Inflammatory macrophage treated with lipopolysaccharide for 1 hour (primary cell): Measurements from ENCODE around the gene MLXIP.
"Not testable (repeated sequence)": the region's sequence is repeated elsewhere in the genome, so short reads cannot be mapped to it uniquely, and the experiment has no call there.

Source experiments
- DNase-seq, 2 donors: peaks; one replicate each; pipeline ENCODE4 v3.0.0-alpha.2; 2020 to 2022

Gene MLXIP

GRCh38 chr12:122097927-122098756, 19.6 kb downstream of the MLXIP start:
- peak; percentile 49 to 58 for DNase-seq

- no peak for DNase-seq
Measured at GRCh38 chr12:122099280-122099749, 20.8 kb downstream of the MLXIP start.

- no peak for DNase-seq
Measured at GRCh38 chr12:122099856-122100255, 21.3 kb downstream of the MLXIP start.

GRCh38 chr12:122100568-122100967, 22.0 kb downstream of the MLXIP start:
- DNase-seq, result no peak

- DNase-seq, result no peak
Measured at GRCh38 chr12:122102331-122102730, 23.8 kb downstream of the MLXIP start.

- no peak for DNase-seq
Measured at GRCh38 chr12:122104844-122105243, 26.3 kb downstream of the MLXIP start.

- not testable (repeated sequence) for DNase-seq
Measured at GRCh38 chr12:122105496-122105895, 26.9 kb downstream of the MLXIP start.

GRCh38 chr12:122106843-122107242, 28.3 kb downstream of the MLXIP start:
- DNase-seq, result no peak

GRCh38 chr12:122107261-122107660, 28.7 kb downstream of the MLXIP start:
- DNase-seq, result no peak

- no peak for DNase-seq
Measured at GRCh38 chr12:122111089-122111641, 32.6 kb downstream of the MLXIP start.

GRCh38 chr12:122116707-122117535, 38.4 kb downstream of the MLXIP start:
- DNase-seq, result no peak

- no peak for DNase-seq
Measured at GRCh38 chr12:122117979-122118378, 39.4 kb downstream of the MLXIP start.

GRCh38 chr12:122121341-122121740, 42.8 kb downstream of the MLXIP start:
- not testable (repeated sequence) for DNase-seq

- DNase-seq, result no peak
Measured at GRCh38 chr12:122121745-122122144, 43.2 kb downstream of the MLXIP start.

GRCh38 chr12:122123051-122123760, 44.6 kb downstream of the MLXIP start:
- peak; percentile 34 to 95 for DNase-seq

GRCh38 chr12:122123761-122124145, 45.2 kb downstream of the MLXIP start:
- no peak for DNase-seq

GRCh38 chr12:122124370-122124769, 45.8 kb downstream of the MLXIP start:
- DNase-seq, result no peak

GRCh38 chr12:122125452-122126341, 47.1 kb downstream of the MLXIP start:
- DNase-seq, result no peak

- no peak for DNase-seq
Measured at GRCh38 chr12:122126342-122126635, 47.7 kb downstream of the MLXIP start.

- DNase-seq, result no peak
Measured at GRCh38 chr12:122126713-122127597, 48.4 kb downstream of the MLXIP start.

GRCh38 chr12:122127839-122128238, 49.3 kb downstream of the MLXIP start:
- no peak for DNase-seq
